ENCODE data around the gene IMPA2.

DNA sequence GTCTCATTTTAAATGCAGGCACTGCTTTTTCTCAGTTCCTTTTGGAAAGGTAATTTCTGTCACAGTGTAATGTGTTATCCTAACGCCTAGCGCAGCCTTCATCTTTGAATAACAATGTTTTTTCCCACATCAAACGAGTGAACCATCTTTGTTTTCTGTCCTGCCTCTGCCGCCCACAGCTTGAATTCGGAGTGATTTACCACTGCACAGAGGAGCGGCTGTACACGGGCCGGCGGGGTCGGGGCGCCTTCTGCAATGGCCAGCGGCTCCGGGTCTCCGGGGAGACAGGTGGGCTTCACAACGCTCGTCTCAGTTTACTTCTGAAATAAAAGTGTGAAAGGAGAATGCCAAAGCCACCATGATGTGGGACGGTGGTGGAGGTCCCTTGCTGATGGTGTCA lies 32.8 kb downstream of the IMPA2 start:
- TF ChIP-seq, protein P1, sequence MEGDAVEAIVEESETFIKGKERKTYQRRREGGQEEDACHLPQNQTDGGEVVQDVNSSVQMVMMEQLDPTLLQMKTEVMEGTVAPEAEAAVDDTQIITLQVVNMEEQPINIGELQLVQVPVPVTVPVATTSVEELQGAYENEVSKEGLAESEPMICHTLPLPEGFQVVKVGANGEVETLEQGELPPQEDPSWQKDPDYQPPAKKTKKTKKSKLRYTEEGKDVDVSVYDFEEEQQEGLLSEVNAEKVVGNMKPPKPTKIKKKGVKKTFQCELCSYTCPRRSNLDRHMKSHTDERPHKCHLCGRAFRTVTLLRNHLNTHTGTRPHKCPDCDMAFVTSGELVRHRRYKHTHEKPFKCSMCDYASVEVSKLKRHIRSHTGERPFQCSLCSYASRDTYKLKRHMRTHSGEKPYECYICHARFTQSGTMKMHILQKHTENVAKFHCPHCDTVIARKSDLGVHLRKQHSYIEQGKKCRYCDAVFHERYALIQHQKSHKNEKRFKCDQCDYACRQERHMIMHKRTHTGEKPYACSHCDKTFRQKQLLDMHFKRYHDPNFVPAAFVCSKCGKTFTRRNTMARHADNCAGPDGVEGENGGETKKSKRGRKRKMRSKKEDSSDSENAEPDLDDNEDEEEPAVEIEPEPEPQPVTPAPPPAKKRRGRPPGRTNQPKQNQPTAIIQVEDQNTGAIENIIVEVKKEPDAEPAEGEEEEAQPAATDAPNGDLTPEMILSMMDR (optimal IDR thresholded peaks at IDR 0.05 in 1 of 3, IDR thresholded peaks at IDR 0.05 in 1 of 3, conservative IDR thresholded peaks at IDR 0.05 in 1 of 3; ENCODE audit: extremely low read depth in 1 of 3, insufficient read depth in 2 of 3, low read length in 3 of 3), result no peak
- TF ChIP-seq EZH2 (IDR thresholded peaks at IDR 0.05; ENCODE audit: low read length), result no peak

Data from keratinocyte (primary cell).